Measurements from ENCODE around the gene ASB18. TPM values are rescaled to one million over a fixed set of nuclear protein-coding genes. Genes with fewer than 3 reads are reported as not detected.
"Not testable (repeated sequence)": the region's sequence is repeated elsewhere in the genome, so short reads cannot be mapped to it uniquely, and the experiment has no call there.

The ASB18 gene
- polyA plus RNA-seq, 1 donor = 14.5 TPM

DNA sequence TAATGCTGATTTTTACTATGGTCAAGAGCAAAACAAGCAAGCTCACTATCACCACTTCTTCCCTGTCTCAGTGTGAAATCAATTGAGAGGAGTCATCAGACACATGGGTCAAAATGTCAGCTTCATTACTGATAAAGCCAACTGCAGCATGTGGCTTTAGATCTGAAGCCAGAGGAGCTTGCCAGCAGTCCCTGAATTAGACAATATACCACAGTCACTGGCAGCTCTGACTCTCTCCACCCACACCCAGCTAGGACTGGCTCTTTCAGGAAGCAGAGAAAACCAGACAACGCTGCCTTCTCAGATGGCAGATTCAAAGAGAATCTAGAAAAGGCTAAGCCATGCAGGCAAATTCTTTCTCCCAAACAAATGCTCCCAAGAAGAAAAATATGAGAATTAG is 20.0 kb upstream of the ASB18 start:
- DNase-seq = no peak

DNA sequence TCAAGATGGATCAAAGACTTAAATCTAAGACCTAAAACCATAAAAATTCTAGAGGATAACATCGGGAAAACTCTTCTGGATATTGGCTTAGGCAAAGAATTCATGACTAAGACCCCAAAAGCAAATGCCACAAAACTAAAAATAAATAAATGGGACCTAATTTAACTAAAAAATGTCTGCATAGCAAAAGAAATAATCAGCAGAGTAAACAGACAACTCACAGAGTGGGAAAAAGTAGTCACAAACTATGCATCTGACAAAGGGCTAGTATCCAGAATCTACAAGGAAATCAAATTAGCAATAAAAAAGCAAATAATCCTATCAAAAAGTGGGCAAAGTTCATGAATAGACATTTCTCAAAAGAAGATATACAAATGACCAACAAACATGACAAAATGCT is 18.2 kb upstream of the ASB18 start:
- DNase-seq = no peak

DNA sequence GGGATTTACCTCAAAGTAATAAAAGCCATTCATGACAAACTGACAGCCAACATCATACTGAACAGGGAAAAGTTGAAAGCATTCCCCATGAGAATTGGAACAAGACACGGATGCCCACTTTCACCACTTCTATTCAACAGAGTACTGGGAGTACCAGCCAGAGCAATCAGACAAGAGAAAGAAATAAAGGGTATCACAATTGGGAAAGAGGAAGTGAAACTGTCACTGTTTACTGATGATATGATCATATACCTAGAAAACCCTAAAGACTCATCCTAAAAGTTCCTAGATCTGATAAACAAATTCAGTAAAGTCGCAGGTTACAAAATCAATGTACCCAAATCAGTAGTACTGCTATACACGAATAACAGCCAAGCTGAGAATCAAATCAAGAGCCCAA is 17.2 kb upstream of the ASB18 start:
- no peak for DNase-seq

DNA sequence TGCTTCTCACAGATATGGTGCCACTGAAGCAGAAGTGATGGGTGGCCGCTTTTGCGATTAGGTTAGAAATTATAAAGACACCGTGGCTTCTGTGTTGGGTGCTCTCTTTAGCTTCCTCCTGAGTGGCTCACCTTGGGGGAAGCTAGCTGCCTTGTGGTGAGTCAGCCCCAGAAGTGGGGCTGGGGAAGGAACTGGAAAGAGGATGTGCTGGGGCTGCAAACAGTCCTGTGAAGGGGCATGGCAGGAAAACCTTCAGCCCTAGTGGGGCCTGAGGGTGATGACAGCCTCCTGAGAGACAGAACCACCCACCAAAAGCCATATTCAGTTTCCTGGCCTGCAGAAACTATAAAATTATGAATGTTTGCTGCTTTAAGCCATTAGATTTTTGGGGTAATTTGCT is 8.9 kb upstream of the ASB18 start:
- no peak for DNase-seq

DNA sequence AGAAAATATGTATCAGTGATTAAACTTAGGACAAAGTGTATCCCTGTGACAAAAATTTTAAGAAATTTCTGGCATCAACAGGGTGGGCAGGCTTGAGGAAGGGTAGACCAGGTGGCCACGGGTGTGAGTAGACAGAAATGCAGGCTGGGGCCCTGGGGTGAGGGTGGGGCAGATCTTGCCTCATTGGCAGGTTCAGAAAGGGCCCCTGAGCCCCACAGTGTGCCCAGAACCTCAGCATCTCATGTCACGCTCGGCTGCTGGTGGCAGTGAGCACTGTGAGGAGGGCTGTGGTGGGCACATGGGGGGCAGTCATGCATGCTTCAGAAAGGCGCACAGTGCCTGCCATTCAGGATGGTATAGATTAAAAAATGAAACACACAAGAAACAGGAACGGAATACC is 7.6 kb upstream of the ASB18 start:
- DNase-seq = no peak

DNA sequence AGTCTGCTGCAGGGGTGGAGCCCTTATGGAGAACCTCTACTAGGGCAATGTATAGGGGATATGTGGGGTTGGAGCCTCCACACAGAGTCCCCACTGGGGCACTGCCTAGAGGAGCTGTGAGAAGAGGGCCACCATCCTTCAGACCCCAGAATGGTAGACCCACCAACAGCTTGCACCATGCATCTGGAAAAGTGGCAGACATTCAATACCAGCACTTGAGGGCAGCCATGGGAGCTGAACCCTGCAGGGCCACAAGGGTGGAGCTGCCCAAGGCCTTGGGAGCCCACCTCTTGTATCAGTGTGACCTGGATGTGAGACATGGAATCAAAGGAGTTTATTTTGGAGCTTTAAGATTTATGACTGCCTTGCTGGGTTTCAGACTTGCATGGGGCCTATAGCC is 5.7 kb upstream of the ASB18 start:
- DNase-seq = not testable (repeated sequence)

DNA sequence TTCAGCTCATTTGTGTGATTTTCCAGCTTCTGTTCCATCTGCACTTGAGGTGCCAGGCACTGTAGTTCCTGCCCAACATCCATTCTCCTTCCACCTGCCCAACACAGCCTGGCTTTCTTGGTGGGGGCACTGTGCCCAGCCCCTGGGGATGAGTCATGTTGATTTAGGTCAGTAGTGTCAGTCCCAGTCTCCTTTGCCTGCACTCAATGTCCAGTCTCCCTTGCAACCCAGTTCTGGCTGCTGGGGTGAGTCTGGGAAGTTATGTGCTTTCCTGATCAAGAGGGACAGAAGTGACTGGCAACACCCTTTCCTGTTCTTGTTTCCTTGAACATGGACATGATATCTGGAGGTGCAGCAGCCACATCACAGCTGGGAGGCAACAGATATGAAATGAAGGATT is 1.5 kb upstream of the ASB18 start:
- no peak for DNase-seq

DNA sequence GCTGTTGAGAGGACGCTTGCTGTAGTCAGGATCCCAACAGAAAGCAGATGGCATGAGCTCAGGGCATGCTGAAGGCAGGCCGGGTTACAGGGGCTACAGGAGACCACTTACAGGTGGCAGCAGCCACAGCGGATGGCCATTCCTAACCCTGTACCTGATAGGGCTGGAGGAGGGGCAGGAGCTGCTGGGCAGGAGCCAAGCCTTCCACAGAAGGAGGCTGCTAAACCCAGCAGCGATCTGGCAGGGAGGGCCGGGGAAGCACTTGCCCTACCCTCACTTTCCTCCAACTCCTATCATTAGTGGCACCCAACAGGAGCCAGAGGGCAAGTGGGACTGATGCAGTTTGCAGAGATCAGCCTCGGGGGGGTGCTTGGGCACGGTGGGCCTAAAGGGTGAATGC is 2.0 kb downstream of the ASB18 start:
- no peak for DNase-seq

DNA sequence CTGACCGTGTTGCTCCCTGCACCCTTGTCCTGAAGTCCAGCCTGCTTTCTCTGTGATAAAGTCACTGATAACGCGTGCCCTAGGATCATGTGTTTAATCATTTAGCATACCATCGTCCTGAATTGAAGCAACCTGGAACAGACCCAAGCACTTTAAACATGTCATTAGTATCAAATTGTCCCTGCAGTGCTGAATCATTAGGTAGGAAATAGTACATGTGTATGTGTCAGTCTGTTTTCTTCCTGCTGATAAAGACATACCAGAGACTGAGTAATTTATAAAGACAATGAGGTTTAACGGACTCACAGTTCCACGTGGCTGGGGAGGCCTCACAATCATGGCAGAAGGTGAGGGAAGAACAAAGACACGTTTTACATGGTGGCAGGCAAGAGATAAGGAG is 2.8 kb downstream of the ASB18 start:
- DNase-seq = no peak

DNA sequence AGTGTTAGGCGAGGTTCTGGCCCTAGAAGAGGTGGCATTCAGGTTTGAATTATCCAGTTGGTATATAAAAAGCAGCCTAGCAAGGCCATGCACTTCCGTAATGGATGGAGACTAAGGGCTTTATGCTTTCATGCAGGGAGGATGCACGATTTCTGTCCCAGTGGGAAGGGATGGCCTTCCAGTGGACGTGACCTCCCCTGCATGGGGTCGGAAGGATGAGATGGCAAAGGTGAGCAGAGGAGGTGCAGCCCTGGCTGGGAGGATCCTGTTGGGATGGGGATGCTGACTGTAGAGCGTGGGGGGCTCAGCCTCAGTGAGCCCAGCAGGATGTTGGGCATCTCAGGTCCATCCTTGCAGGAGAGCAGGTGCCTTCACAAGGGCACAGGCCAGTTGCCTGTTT is 4.8 kb downstream of the ASB18 start:
- DNase-seq = no peak

DNA sequence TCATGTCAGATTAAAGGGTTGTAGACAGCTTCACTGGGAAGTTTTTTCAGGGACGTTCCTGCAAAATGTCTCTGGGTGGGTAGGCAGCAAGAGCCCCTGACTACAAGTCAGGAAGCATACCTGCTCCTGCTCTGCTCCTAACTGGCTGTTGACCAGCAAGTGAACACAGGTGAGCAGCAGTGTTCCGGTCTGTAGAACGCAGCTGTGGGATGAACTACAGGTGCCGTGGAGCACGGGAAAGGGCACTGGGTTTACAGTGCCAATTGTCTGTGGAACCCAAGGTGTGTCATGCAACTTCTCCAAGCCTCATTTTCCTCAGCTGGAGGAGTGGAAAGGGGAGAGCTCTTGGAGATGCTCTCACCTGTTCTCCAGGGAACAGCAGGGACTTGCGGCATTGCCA is 6.6 kb downstream of the ASB18 start:
- DNase-seq = no peak

DNA sequence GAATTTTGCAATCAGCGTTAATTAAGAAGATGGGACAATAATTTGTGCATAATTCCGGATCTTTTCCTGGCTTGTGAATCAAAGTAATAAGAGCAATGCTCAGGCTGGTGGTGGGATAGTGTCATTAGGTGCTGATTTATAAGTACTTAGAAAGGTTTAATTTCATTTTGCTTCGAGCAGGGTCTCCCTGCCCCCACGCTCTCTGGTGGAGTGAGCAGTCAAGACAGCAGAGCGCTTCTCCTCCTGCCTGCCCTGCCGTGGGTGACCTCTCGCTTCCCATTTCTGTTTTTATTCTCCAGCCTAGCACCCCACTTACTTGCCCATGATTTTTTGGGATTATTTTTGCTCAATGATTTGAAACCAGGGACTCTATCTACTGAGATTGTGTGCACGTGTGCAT is 7.1 kb downstream of the ASB18 start:
- DNase-seq = no peak

DNA sequence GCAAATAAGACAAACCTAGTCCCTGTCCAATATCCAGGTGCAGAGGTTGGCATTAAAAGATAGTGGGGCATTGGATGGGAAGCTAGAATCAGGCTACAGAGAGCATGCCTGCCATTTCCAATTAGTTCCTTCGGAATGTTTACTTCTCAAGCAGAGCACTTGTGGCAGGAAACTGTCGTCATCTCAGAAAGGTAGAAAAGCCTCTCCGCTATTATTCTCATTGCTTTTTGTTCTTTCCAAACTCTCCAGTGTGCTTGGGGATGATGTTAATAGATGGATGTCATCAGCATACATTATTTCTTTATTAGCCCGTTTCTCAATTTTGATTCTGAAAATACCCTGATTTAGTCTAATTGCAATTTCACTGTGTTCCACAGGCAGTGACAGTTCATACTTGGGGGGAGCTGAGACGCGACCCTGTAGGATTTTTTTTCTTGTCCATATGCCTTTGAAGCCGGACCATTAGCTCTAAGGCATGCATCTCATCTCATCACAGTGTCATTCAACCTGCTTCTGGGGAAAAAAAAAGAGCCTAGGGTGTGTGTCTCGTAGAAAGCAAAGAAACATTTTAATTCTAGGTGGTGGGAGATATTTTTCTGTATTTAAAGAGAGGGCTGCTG is 7.7 kb downstream of the ASB18 start:
- DNase-seq = no peak

DNA sequence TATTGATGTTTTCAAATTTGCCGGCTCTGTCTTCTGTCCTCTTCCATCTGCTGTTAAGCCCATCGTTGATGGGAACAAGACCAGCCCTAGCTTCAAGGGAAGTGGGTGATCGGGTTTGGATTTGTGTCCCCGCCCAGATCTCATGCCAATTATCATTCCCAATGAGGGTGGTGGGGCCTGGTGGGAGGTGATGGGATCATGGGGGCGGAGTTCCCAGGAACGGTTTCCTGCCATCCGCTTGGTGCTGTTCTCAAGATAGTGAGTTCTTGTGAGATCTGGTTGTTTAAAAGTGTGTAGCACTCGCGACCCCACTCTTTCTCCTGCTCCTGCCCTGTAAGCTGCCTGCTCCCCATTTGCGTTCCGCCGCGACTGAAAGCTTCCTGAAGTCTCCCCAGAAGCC is 9.5 kb downstream of the ASB18 start:
- DNase-seq = no peak

DNA sequence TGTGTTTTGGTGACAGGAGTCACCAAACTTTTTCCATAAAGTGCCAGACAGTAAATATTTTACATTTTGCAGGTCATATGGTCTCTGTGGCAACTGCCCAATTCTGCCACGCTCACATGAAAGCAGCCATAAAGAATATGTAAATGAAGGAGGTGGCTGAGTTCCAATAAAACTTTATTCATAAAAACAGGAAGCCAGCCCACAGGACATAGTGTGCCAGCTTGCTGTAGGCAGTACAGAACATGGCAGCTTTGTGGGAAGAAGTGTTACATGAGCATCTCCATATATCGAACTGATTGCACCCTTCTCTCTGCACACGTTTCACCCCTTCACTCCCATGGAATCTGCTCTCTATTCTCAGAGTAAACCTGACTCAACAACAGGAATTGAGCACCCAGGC is 10.2 kb downstream of the ASB18 start:
- no peak for DNase-seq

DNA sequence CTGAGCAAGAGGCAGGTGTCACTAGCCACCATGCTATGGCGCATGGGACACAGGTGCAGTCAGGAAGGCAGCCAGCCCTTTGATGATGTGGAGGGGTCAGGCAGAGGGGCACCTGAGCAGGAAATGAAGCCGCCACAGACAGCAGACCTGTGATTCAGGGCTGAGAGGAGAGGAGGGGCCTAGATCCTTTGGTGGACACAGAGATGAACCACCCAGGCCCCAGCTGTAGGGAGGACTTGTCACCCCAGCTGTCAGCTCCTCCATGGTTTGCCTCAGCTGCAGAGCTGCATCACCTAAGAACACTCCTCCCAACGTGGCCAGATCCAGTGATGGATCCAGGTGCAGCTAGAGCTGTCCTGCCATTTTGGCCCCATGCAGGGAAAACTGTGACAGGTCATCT is 11.6 kb downstream of the ASB18 start:
- DNase-seq = no peak

DNA sequence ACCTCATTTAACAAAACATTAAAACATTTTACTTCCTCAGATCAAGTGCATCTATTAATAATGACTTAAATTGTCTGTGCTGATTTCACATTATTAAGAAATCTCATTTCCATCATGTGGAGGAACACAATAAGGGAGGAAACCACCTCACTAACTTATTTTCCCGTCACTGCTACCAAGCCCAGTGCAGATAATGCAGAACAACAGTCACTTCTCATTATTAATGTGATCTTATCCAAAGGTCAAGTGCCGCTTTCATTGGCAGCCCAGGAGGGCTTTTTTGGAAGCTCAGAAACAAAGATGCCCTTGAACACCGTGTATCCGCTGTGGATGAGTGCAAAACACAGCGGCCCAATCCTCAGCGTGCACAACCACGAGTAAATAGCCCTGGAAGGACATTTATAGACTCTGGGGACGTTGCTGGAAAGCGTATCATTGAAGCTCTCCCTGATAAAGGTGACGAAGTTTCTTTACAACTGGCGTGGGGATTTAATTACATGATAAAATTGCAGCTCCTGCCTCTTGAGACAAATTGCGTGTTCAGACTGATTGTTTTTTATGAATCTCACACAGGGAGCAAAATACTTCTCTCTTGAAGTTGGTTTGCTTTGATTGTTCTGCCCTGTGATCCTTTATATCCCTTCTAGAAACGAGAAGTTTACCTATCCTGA is 13.2 kb downstream of the ASB18 start:
- no peak for DNase-seq

DNA sequence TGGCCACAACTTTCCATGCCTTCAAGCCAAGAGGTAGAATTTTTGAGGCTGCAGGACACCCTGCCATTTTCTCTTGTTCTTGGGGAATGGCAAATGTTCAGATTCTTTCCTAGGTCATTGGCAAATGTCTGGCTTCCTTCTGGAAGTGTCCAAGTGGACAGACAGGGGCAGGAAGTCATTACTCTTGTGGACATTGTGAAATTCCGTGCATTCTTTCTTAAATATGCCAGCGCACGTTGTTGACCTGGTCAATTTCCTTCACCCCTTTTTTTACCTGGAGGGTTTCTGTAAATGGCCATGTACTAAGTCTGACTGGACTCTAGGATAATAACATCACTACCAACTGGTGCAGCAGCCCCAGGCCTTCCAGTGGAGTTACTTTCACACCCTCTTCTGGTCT is 13.9 kb downstream of the ASB18 start:
- no peak for DNase-seq

DNA sequence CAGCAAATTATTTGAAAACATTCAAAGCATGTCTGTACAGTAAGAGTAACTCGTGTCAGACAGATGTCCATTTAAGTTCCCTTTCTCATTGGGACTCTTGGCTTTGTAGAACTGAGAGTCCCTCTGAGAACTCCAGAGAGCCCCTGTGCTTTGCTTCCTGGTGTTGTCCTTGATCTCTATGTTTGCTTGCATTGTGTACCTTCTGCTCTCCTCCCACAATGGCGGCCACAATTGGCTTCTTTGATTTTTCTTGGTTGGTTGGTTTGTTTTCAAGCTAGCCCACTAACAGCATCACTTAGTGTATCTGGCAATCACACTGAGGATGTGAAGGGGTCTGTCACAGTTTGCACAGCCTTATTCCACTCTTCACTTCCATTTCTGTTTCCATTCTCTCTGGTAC is 15.1 kb downstream of the ASB18 start:
- no peak for DNase-seq

DNA sequence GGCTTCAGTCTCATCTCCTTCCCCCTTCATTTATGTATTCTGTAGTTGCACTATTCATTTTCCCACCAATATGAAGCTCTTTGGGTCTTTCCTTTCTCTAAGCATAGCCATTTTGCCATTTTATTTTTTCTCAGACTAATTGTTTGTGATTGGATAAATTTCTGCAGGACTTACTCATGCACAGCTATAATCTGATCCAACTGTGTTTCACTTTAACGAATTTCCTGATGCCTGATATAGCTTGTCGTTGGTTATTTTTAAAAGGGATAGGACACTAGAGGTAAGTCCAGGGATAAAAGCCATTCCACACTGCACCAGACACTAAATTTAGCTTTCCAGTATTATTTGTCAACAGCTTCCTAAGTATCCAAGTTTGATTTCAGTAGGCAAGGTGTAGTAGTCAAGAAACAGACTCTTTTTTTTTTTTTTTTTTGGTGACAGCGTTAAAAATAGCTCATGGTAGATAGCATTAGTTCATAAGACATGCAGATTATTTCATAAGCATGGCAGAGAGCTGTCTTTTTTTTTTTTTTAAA is 17.4 kb downstream of the ASB18 start:
- no peak for DNase-seq

DNA sequence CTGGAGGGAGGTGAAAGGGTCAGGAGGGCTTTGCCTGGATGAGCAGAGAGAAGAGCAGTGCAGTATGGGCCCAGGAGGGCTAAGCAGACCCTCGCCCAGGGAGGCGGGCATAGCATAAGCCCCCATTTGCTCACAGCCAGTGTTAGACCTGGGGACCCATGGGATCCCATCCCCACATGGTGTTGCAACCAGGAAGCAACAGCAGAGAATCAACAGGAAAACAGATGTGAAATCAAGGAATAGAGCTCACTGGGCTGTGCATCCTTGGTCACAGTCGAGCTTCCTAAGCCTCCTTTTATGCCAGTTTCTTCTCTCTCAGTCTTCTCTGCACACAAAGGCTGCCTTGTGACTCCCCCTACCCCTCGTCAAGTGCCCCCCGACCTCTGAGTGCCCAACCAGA is 19.9 kb downstream of the ASB18 start:
- DNase-seq = no peak

DNA sequence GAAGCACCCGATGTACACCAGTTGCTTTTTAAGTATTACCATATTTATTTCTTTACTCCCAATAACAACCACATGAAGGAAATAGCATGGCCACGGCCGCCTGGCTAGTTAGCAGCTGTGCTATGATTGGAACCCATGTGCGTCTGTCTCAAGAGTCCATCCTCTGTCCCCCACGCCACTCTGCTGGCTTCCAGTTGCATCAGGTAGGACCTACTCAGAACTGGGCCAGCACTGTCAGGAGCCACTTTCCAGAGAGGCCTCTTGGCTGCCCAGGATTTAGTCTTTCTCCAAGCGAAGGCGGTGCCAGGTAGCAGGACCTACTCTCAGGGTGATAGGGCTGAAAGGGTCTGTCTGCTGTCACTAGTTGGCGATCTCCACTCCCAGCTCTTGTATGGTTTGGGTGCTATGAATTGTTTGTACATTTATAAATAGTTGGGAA is 22.1 kb downstream of the ASB18 start:
- no peak for DNase-seq

DNA sequence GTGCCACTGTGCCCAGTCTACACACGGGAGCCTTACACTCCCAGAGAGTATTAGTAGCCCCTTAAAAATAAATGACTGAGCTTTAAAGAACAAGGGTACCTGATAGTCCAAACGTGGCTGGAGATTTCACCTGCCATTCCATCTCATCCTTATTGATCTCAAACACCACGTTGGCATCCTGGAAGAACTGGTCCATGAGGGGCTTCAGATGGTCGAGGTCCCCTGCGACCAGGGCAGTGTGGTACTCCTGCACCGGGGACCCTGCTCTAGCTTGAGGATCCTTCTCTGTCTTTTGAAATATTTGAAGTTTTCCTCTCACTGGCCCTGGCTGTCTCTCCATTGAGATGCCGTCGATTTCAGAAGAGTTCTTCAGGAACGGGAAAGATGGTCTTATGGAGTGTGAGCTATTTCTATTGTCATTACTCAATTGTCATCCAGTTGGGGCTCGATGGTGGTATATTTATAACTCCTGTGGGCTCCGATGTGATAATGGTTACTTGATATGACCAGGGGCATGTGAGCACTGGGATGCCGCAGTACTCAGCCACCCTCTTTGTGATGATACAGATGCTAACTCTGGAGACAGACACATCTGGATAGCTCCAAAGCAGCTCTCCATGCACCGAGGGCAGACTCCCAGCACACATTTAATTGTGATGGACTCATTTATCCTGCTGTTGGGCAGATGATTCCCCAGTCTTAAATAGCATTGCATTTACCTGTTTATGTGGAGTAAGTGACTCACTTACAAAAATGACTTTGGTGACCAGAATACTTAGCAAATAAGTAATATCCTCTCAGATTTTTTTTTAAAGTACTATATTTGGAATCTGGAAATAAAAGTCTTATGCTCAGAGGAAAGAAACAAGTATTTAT is 22.8 kb downstream of the ASB18 start:
- DNase-seq = no peak
